Upper lobe of left lung (tissue), 6 donors: ENCODE data around the gene FAM180B. TPM values are rescaled to one million over a fixed set of nuclear protein-coding genes. Genes with fewer than 3 reads are reported as not detected.

Source experiments
- ATAC-seq, 2 donors: fragments of 200-7000 bp; cut with Tn5 transposase; one replicate each; pipeline ENCODE4 v1.9.1; 2022; ENCODE audit warnings: mild to moderate bottlenecking in 2 of 2, moderate library complexity in 2 of 2; ENCODE audit not compliant: low FRiP score in 2 of 2
- DNase-seq, 2 donors: peaks; one replicate each; pipeline ENCODE4 v3.0.0-alpha.2; 2019 to 2020
- H3K27ac ChIP-seq, 4 donors: fragments of 200-600 bp; sonication (generic); one replicate each; pipeline ENCODE4 v1.5.1; 2016 to 2019
- H3K27me3 ChIP-seq, 4 donors: fragments of 200-600 bp; sonication (generic); one replicate each; pipeline ENCODE4 v1.5.1; 2017 to 2019
- H3K36me3 ChIP-seq, 4 donors: fragments of 200-600 bp; sonication (generic); one replicate each; pipeline ENCODE4 v1.5.1; 2016 to 2019
- H3K4me1 ChIP-seq, 4 donors: fragments of 200-600 bp; sonication (generic); one replicate each; pipeline ENCODE4 v1.5.1; 2018 to 2019
- H3K4me3 ChIP-seq, 4 donors: fragments of 200-600 bp; sonication (generic); one replicate each; pipeline ENCODE4 v1.5.1; 2017 to 2019; ENCODE audit warnings: mild to moderate bottlenecking in 2 of 4, moderate library complexity in 1 of 4
- H3K9me3 ChIP-seq, 4 donors: fragments of 200-600 bp; sonication (generic); one replicate each; pipeline ENCODE4 v1.5.1; 2018 to 2019
- EP300 ChIP-seq, 4 donors: sonication (generic); formaldehyde crosslinking; IDR thresholded peaks; one replicate each; pipeline ENCODE4 v1.5.1; 2017; ENCODE audit warnings: antibody characterized with exemption in 4 of 4, control low read depth in 2 of 4
- POLR2A ChIP-seq, 4 donors: fragments of 450-650 bp; IDR thresholded peaks; one replicate each; pipeline ENCODE4 v1.5.1; 2016 to 2017; ENCODE audit warnings: antibody characterized with exemption in 4 of 4, mild to moderate bottlenecking in 2 of 4
- POLR2AphosphoS5 ChIP-seq, 2 donors: sonication (generic); formaldehyde crosslinking; IDR thresholded peaks; one replicate each; pipeline ENCODE4 v1.5.1; 2017; ENCODE audit warnings: antibody characterized with exemption in 2 of 2
- WGBS, 2 donors: methylation state at CpG; one replicate each; pipeline ENCODE4 v1.1.5; 2017 to 2018; 5-methylcytosine and 5-hydroxymethylcytosine counted together
- total RNA-seq, 6 donors: library from RNA; depleted of rRNA in 4 of 6; stranded (reverse); fragments of >200 nt in 4 of 6; gene quantifications; one replicate each; pipeline versions ENCODE4 v1.1.0 to v1.2.1, GENCODE V29; 2016 to 2021
- TF ChIP-seq, protein P1 (sequence below), 6 experiments: fragments of 450-650 bp in 4 of 6; fragments of 200-600 bp in 2 of 6; sonication (generic) in 2 of 6; IDR thresholded peaks; one replicate each; pipeline ENCODE4 v1.5.1; 2016 to 2019; ENCODE audit warnings: antibody characterized with exemption in 6 of 6
- donor health status: DM: no; HTN: no; CAD: no; lungs with moderate emphysema.
- donor health status: DM: no; HTN: yes; CAD: no; lungs with severe emphysema.

FAM180B gene
- total RNA-seq, 6 donors from 2014 or later: 0.14 to 0.30 TPM; not detected in 4

DNA sequence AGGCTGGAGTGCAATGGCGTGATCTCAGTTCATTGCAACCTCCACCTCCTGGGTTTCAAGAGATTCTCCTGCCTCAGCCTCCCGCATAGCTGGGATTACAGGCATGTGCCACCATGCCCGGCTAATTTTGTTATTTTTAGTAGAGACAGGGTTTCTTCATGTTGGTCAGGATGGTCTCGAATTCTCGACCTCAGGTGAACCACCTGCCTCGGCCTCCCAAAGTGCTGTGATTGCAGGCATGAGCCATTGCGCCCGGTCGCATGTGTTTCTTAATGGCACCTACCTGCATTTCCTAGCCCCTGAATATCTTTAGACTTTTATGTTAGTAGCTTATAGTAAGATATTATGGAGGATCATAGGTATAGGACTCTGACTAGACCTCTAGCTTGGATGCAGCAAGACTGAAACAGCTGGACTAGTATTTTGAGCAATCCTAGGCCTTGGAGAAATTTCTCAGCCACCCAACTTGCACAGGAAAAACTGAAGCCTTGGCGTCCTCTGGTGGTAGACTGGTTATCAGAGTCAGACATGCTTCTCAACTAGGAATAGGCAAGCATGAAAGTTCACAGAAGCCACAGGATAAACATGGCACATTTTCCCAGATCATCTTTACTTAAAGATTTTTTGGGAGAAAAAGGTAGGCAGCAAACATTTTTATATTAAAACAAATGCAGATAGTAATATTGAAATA lies 30.4 kb downstream of the FAM180B start:
- H3K4me1 ChIP-seq: no peaks in the 10 kb centered on the region
- WGBS, 2 donors: 89 to 92% methylated on average over 10 of the region's 10 CpGs
- H3K4me3 ChIP-seq: no peak overlapping the region
- no peak for TF ChIP-seq POLR2AphosphoS5 (IDR thresholded peaks at IDR 0.05)
- TF ChIP-seq, protein P1, sequence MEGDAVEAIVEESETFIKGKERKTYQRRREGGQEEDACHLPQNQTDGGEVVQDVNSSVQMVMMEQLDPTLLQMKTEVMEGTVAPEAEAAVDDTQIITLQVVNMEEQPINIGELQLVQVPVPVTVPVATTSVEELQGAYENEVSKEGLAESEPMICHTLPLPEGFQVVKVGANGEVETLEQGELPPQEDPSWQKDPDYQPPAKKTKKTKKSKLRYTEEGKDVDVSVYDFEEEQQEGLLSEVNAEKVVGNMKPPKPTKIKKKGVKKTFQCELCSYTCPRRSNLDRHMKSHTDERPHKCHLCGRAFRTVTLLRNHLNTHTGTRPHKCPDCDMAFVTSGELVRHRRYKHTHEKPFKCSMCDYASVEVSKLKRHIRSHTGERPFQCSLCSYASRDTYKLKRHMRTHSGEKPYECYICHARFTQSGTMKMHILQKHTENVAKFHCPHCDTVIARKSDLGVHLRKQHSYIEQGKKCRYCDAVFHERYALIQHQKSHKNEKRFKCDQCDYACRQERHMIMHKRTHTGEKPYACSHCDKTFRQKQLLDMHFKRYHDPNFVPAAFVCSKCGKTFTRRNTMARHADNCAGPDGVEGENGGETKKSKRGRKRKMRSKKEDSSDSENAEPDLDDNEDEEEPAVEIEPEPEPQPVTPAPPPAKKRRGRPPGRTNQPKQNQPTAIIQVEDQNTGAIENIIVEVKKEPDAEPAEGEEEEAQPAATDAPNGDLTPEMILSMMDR (IDR thresholded peaks at IDR 0.05): peak; percentile 16 to 46 (median 41)
- DNase-seq: no peak
- peaks cover 0 to 50% (median 27%) of the 10 kb centered on the region in 4 donors for H3K36me3 ChIP-seq
- ATAC-seq: peak; percentile 11 to 85
- no peak overlapping the region for H3K27ac ChIP-seq
- H3K27me3 ChIP-seq: no peaks in the 10 kb centered on the region
- no peaks in the 10 kb centered on the region for H3K9me3 ChIP-seq

GRCh38 chr11:47617417-47617809 lies 30.9 kb downstream of the FAM180B start:
- no peaks in the 10 kb centered on the region for H3K4me1 ChIP-seq
- H3K36me3 ChIP-seq: peaks cover 4 to 55% (median 30%) of the 10 kb centered on the region in 4 donors
- no peak for DNase-seq
- H3K27ac ChIP-seq: no peak overlapping the region
- 40 to 48% methylated on average over 3 of the region's 3 CpGs for WGBS, 2 donors
- no peaks in the 10 kb centered on the region for H3K27me3 ChIP-seq
- no peak overlapping the region for H3K4me3 ChIP-seq
- no peaks in the 10 kb centered on the region for H3K9me3 ChIP-seq
- no peak for ATAC-seq
- TF ChIP-seq POLR2AphosphoS5 (IDR thresholded peaks at IDR 0.05) (no peak), EP300 (IDR thresholded peaks at IDR 0.05) (no peak), POLR2A (IDR thresholded peaks at IDR 0.05) (no peak)
- TF ChIP-seq, protein P1 (IDR thresholded peaks at IDR 0.05): no peak

DNA sequence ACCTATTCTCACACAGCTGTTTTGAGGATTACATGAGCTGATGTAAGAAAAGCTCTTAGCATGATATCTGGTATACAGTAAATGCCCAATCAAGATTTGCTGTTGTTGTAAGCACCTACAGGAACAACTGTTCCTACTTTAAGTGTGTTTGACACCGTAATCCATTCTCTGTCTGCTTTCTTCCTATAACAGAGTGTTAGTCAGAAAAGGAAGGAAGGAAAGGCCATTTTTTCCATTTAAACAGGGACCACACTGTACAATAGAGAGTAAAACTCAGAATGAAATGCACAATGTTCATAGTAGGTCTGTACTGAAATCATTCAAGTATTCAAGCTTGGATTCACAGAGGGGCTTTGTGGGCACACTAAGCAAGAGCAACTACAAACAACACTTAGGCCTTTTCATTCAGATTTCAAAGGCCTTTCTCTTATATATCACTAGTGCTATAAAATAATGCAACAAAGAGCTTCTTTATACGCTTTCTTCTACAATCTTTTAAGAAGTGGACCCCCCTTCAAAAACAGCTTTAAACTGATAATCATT lies 34.4 kb downstream of the FAM180B start:
- Histone ChIP-seq H3K27ac (no peak overlapping the region), H3K36me3 (peaks cover 19 to 90% (median 51%) of the 10 kb centered on the region in 4 donors), H3K27me3 (no peaks in the 10 kb centered on the region), H3K4me1 (no peaks in the 10 kb centered on the region), H3K4me3 (no peak overlapping the region), H3K9me3 (no peaks in the 10 kb centered on the region)
- 90 to 96% methylated on average over 2 of the region's 2 CpGs for WGBS, 2 donors
- ATAC-seq (no peak), DNase-seq (no peak)
- TF ChIP-seq EP300 (IDR thresholded peaks at IDR 0.05): no peak

- peaks cover 49 to 100% (median 69%) of the 10 kb centered on the region in 4 donors for H3K36me3 ChIP-seq
- WGBS, 2 donors: 91 to 97% methylated on average over 8 of the region's 8 CpGs
- TF ChIP-seq POLR2A (IDR thresholded peaks at IDR 0.05): no peak
- TF ChIP-seq, protein P1 (IDR thresholded peaks at IDR 0.05): no peak
- DNase-seq: no peak
- H3K4me3 ChIP-seq: no peak overlapping the region
- H3K9me3 ChIP-seq: no peaks in the 10 kb centered on the region
- no peak for ATAC-seq
- H3K27me3 ChIP-seq: no peaks in the 10 kb centered on the region
- no peaks in the 10 kb centered on the region for H3K4me1 ChIP-seq
- H3K27ac ChIP-seq: no peak overlapping the region
Observed at GRCh38 chr11:47626234-47626633, 39.8 kb downstream of the FAM180B start.

GRCh38 chr11:47628026-47628425 lies 41.5 kb downstream of the FAM180B start:
- no peaks in the 10 kb centered on the region for H3K4me1 ChIP-seq
- H3K9me3 ChIP-seq: no peaks in the 10 kb centered on the region
- ATAC-seq (no peak), DNase-seq (no peak)
- H3K27me3 ChIP-seq: no peaks in the 10 kb centered on the region
- no peak overlapping the region for H3K4me3 ChIP-seq
- TF ChIP-seq, protein P1 (IDR thresholded peaks at IDR 0.05): no peak
- TF ChIP-seq POLR2A (IDR thresholded peaks at IDR 0.05) (no peak), EP300 (IDR thresholded peaks at IDR 0.05) (no peak), POLR2AphosphoS5 (IDR thresholded peaks at IDR 0.05) (no peak)
- H3K36me3 ChIP-seq: peaks cover 42 to 100% (median 69%) of the 10 kb centered on the region in 4 donors
- WGBS, 2 donors: 88 to 89% methylated on average over 4 of the region's 4 CpGs
- no peak overlapping the region for H3K27ac ChIP-seq
